Caco-2 (cell line): ENCODE data around the gene GSTA5. TPM values are rescaled to one million over a fixed set of nuclear protein-coding genes. Genes with fewer than 3 reads are reported as not detected.
A peak's percentile ranks its signal among the peaks of the same experiment; 100 is the strongest.
"Not testable (repeated sequence)": the region's sequence is repeated elsewhere in the genome, so short reads cannot be mapped to it uniquely, and the experiment has no call there.

Experiments
- BruUV-seq: library from RNA; stranded (reverse); fragments of 400-500 nt; replicated peaks from 2 replicates; lab custom pipeline; 2021; lab: Mats Ljungman, UMichigan
- CTCF ChIA-PET: fragments of 300-600 bp; sonication (Branson Sonifier 250); formaldehyde crosslinking; loops from one replicate; lab custom pipeline; 2022; ENCODE audit warnings: antibody characterized with exemption; lab: Charles Lee
- POLR2A ChIA-PET: fragments of 300-600 bp; sonication (Branson Sonifier 250); formaldehyde crosslinking; loops from one replicate; lab custom pipeline; 2022; ENCODE audit warnings: antibody characterized with exemption; lab: Charles Lee
- DNase-seq, 2 experiments: peaks; one replicate each; pipeline versions ENCODE4 v3.0.0 to v3.0.0-alpha.2; 2020 to 2022
- H3K27me3 ChIP-seq: replicated peaks from 2 replicates; pipeline ENCODE4 v1.6.0; 2011; ENCODE audit warnings: low read length; ENCODE audit not compliant: control insufficient read depth, insufficient read depth
- H3K36me3 ChIP-seq: 2 replicates; pipeline ENCODE4 v1.5.1; 2011; ENCODE audit warnings: low read length; ENCODE audit not compliant: control insufficient read depth, insufficient read depth
- H3K4me1 ChIP-seq: fragments of 250-450 bp; sonication (Bioruptor Pico); 2 replicates; pipeline ENCODE4 v1.5.1; 2020; ENCODE audit warnings: mild to moderate bottlenecking
- H3K4me3 ChIP-seq: 2 replicates; pipeline ENCODE4 v1.5.1; 2011; ENCODE audit warnings: low read depth, mild to moderate bottlenecking, control low read depth, low read length
- H3K9me3 ChIP-seq: fragments of 250-450 bp; sonication (Bioruptor Pico); 2 replicates; pipeline ENCODE4 v1.5.1; 2020; ENCODE audit warnings: mild to moderate bottlenecking, moderate library complexity
- H3K27ac Mint-ChIP-seq: one replicate; pipeline ENCODE4 v1.8.0; 2022; ENCODE audit warnings: mixed read lengths; ENCODE audit not compliant: unreplicated experiment
- H3K27me3 Mint-ChIP-seq: one replicate; pipeline ENCODE4 v1.8.0; 2022; ENCODE audit warnings: mixed read lengths; ENCODE audit not compliant: insufficient read depth, unreplicated experiment
- H3K36me3 Mint-ChIP-seq: one replicate; pipeline ENCODE4 v1.8.0; 2022; ENCODE audit warnings: mild to moderate bottlenecking, mixed read lengths; ENCODE audit not compliant: insufficient read depth, unreplicated experiment
- H3K4me1 Mint-ChIP-seq: one replicate; pipeline ENCODE4 v1.8.0; 2022; ENCODE audit warnings: low read depth, mixed read lengths; ENCODE audit not compliant: unreplicated experiment
- H3K4me3 Mint-ChIP-seq: one replicate; pipeline ENCODE4 v1.8.0; 2022; ENCODE audit warnings: mild to moderate bottlenecking, moderate library complexity, mixed read lengths; ENCODE audit not compliant: unreplicated experiment
- H3K9me3 Mint-ChIP-seq: one replicate; pipeline ENCODE4 v1.8.0; 2022; ENCODE audit warnings: mixed read lengths; ENCODE audit not compliant: unreplicated experiment
- intact Hi-C: fragments of 100-400 bp; cut with micrococcal nuclease; formaldehyde crosslinking; loops from one replicate; pipeline ENCODE4 v1.10.0; 2022; ENCODE audit not compliant: unreplicated experiment
- total RNA-seq: library from RNA; stranded (reverse); gene quantifications from 2 replicates; pipeline ENCODE4 v1.2.3, GENCODE V29; 2022
- TF ChIP-seq, protein P1 (sequence below), 2 experiments: fragments of 200-600 bp in 1 of 2; IDR thresholded peaks; 1 replicate in 1 of 2; 2 replicates in 1 of 2; pipeline versions ENCODE4 v1.5.1 to v1.8.0; 2011 to 2022; ENCODE audit warnings: antibody characterized with exemption in 1 of 2, control low read depth in 1 of 2, inconsistent platforms in 1 of 2, low read depth in 1 of 2, low read length in 1 of 2, mild to moderate bottlenecking in 1 of 2, moderate library complexity in 1 of 2; ENCODE audit not compliant: insufficient read depth in 1 of 2, severe bottlenecking in 1 of 2, unreplicated experiment in 1 of 2

Gene GSTA5
- total RNA-seq, 1 experiment from 2014 or later: not detected

DNA sequence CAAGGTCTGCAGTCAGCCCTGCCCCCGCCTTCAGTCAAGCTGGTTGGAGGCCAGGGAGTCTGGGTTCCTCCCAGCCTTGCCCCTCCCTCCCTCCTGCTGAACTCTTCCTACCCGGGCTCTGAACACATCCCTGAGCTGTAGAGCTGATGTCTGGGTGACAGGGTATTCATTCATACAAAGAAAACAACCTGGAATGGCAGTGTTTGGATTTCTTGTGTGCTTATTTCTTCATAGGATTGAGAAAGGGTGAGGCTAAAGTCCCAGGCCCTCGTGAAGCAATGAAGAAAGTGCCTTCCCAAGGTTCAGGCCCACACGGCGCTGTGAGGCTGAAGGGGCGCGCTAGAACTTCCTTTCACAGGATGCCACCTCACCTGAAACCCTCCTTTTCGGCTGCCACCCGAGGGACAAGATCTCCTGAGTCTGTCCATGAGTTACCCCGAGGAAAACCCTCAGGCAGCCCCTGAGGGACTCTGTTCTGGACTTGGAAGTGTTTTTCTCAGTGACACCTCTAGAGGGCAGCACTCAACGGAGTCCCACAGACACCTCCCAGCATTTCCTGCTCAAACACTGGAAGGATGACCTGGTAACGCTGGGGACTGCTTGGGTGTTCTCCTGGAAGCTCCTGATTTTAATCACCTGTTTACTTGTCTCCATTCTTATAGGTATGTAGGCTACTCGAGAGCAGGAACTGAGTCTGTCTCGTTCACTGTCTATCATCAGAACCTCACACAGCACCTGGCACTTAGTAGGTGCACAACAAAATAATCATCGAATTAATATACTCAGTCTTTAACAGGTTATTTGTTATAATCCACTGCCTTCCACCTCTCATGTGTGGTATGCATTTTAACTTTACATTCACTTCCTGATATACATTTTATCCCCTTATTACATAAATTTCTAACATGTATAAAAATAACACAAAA lies 25.2 kb downstream of the GSTA5 start:
- Mint-ChIP-seq H3K27me3 (no peaks in the 10 kb centered on the region), H3K4me3 (no peak overlapping the region), H3K36me3 (no peaks in the 10 kb centered on the region), H3K27ac (no peak overlapping the region), H3K9me3 (peaks cover 2% of the 10 kb centered on the region), H3K4me1 (peaks cover 8% of the 10 kb centered on the region)
- Histone ChIP-seq H3K36me3 (no peaks in the 10 kb centered on the region), H3K27me3 (no peaks in the 10 kb centered on the region), H3K9me3 (no peaks in the 10 kb centered on the region), H3K4me3 (no peak overlapping the region), H3K4me1 (peaks cover 7% of the 10 kb centered on the region; the same call in 1 of the 2 replicates)
- POLR2A ChIA-PET: no interaction called here
- CTCF ChIA-PET: no interaction called here
- DNase-seq: peak; percentile 59 to 67
- intact Hi-C loops: no loop called here
- TF ChIP-seq, protein P1, sequence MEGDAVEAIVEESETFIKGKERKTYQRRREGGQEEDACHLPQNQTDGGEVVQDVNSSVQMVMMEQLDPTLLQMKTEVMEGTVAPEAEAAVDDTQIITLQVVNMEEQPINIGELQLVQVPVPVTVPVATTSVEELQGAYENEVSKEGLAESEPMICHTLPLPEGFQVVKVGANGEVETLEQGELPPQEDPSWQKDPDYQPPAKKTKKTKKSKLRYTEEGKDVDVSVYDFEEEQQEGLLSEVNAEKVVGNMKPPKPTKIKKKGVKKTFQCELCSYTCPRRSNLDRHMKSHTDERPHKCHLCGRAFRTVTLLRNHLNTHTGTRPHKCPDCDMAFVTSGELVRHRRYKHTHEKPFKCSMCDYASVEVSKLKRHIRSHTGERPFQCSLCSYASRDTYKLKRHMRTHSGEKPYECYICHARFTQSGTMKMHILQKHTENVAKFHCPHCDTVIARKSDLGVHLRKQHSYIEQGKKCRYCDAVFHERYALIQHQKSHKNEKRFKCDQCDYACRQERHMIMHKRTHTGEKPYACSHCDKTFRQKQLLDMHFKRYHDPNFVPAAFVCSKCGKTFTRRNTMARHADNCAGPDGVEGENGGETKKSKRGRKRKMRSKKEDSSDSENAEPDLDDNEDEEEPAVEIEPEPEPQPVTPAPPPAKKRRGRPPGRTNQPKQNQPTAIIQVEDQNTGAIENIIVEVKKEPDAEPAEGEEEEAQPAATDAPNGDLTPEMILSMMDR (IDR thresholded peaks at IDR 0.05; ENCODE audit: insufficient read depth in 1 of 2, low read depth in 1 of 2, low read length in 1 of 2, severe bottlenecking in 1 of 2, unreplicated experiment in 1 of 2): peak; percentile 47 to 74
- BruUV-seq: TSS peak; percentile 54

DNA sequence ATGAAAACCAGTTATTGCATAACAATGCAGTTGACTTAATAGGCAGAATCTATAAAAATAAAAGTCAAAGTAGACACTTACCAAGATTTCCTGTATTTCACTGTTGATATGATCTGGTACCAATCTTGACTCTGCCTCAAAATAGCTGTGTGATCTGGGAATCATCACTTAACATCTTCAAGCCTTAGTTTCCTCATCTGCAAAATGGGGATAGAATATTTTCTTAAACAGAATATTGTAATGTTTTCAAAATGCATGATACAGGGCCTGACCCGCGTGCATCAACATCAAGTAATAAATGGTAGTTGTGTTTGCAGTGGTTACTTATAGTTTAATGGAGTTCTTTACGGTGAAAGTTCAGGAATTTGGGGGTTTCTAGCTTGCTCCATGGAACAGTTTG lies 26.1 kb downstream of the GSTA5 start:
- H3K27ac Mint-ChIP-seq, H3K9me3 Mint-ChIP-seq, H3K4me3 Mint-ChIP-seq, H3K27me3 ChIP-seq, H3K4me1 Mint-ChIP-seq, BruUV-seq, CTCF ChIA-PET, H3K9me3 ChIP-seq, intact Hi-C loops, H3K36me3 Mint-ChIP-seq, H3K36me3 ChIP-seq, H3K4me1 ChIP-seq, POLR2A ChIA-PET, DNase-seq, H3K27me3 Mint-ChIP-seq, H3K4me3 ChIP-seq: not testable (repeated sequence)

DNA sequence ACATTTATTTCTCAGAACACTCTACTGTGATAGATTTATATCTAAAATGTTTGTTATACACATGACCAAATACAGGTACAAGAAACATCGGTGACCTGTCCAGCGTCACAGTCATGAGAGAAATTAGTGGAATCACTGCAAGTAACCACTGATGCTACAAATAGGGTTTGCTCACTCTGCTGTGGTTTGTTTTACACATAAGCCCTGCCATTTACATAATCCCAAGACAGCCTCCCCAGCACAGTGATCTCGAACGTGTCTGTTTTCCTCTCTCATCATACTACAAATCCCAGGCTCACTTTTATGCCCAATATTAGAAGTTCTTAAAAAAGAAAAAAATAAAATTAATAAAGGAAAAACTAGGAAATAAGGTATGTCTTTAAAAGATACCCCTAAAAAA lies 30.8 kb downstream of the GSTA5 start:
- H3K9me3 Mint-ChIP-seq, CTCF ChIA-PET, intact Hi-C loops, H3K36me3 Mint-ChIP-seq, H3K27ac Mint-ChIP-seq, H3K4me1 Mint-ChIP-seq, DNase-seq, BruUV-seq, H3K4me1 ChIP-seq, H3K27me3 ChIP-seq, H3K4me3 ChIP-seq, H3K9me3 ChIP-seq, H3K27me3 Mint-ChIP-seq, H3K4me3 Mint-ChIP-seq, POLR2A ChIA-PET, H3K36me3 ChIP-seq: not testable (repeated sequence)

DNA sequence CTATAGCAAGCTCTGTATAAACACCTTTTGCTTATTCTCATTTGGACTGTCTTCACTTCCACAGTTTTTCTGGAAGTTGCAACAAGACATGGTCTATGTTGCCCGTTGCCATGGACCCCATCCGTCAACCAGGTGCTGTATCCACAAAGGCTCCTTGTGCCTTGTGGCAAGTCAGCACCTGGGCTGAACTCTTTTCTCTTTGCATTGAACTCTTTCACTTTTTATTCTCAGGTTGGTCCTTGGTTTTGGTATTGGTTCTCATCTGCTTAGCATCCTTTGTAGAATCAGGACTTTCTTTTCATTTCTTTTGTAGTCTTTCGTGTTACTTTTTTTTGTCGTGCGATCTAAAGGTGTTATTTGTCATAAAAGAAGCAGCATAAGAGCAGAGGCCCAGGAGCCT lies 32.0 kb downstream of the GSTA5 start:
- Mint-ChIP-seq H3K9me3 (no peaks in the 10 kb centered on the region), H3K36me3 (no peaks in the 10 kb centered on the region), H3K27ac (no peak overlapping the region), H3K4me3 (no peak overlapping the region), H3K4me1 (no peaks in the 10 kb centered on the region), H3K27me3 (no peaks in the 10 kb centered on the region)
- H3K9me3 ChIP-seq: no peaks in the 10 kb centered on the region
- no TSS peak for BruUV-seq
- H3K36me3 ChIP-seq: no peaks in the 10 kb centered on the region
- DNase-seq: no peak
- no peak overlapping the region for H3K4me3 ChIP-seq
- TF ChIP-seq, protein P1 (IDR thresholded peaks at IDR 0.05; ENCODE audit: insufficient read depth in 1 of 2, low read depth in 1 of 2, low read length in 1 of 2, severe bottlenecking in 1 of 2, unreplicated experiment in 1 of 2): no peak
- H3K4me1 ChIP-seq: no peaks in the 10 kb centered on the region
- H3K27me3 ChIP-seq: no peaks in the 10 kb centered on the region
- intact Hi-C loops: no loop called here
- POLR2A ChIA-PET: no interaction called here
- CTCF ChIA-PET: no interaction called here

DNA sequence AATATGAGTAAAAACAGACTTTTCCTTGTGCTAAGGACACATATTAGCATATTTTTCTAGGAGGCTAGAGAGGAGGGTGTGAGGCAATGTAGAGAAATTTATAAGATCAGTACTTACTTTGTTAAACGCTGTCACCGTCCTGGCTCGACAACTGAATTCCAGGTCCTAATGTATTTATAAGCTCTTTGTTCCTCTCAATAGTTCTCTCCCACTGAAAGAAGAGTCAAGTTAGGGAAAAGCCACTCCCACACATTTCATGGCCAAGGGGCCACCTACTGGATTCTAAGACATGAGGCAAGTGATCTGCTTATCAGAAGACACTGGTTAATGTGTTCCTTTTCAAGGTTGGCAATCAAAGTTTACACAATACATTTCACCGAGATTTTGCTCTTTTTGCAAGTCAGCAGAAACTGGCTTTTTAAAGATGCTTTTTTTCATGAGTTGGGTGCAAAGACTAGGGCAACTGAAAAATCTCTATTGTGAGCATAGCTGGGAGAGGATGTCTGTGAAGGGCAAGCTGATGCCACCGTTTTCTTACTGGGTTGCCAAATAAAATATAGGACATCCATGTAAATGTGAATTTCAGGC lies 36.9 kb downstream of the GSTA5 start, which contains the start of gene GSTA1:
TSS of gene GSTA1 (minus strand) at position 149 of the 588 bp plus-strand sequence. CDS start 4,549 bp downstream, outside the sequence.
- H3K36me3 Mint-ChIP-seq, H3K9me3 ChIP-seq, H3K4me1 ChIP-seq, H3K27me3 Mint-ChIP-seq, H3K36me3 ChIP-seq, DNase-seq, H3K4me3 Mint-ChIP-seq, BruUV-seq, H3K27ac Mint-ChIP-seq, H3K4me1 Mint-ChIP-seq, H3K9me3 Mint-ChIP-seq, H3K27me3 ChIP-seq: not testable (repeated sequence)
- ChIA-PET POLR2A (interaction anchor here (0.6 kb wide), 1 partner anchor 41 kb away, joined by 4 read pairs; the partner anchor contains the start of gene GSTA2), CTCF (interaction anchor here (0.5 to 0.9 kb wide), 2 partner anchors 26 to 41 kb away, joined by 3 to 8 read pairs; partner anchors contain the start of gene GSTA2)
- 0 out of 2 replicates have a peak within 1 kb of the TSS, but pooled peaks have one; percentile 21 for H3K4me3 ChIP-seq
- intact Hi-C loops: loop anchor here (2.0 to 5.0 kb wide), 2 partner anchors 41 to 79 kb away; partner anchors contain the start of gene GSTA2
